HCT116 (cell line): ENCODE measurements around the gene LDLR. TPM values are rescaled to one million over a fixed set of nuclear protein-coding genes. Genes with fewer than 3 reads are reported as not detected.

Experiments
- ATAC-seq: fragments of 200-7000 bp; cut with Tn5 transposase; 2 replicates; pipeline ENCODE4 v1.9.1; 2020; ENCODE audit warnings: mild to moderate bottlenecking, moderate library complexity
- BruUV-seq: library from RNA; stranded (reverse); fragments of 400-500 nt; replicated peaks from 2 replicates; lab custom pipeline; 2021; lab: Mats Ljungman, UMichigan
- CTCF ChIA-PET: fragments of 300-600 bp; sonication (Branson Sonifier 250); formaldehyde crosslinking; loops from one replicate; lab custom pipeline; 2021; ENCODE audit warnings: antibody characterized with exemption; lab: Charles Lee
- POLR2A ChIA-PET: fragments of 300-600, 350-600 bp; sonication (Branson Sonifier 250); formaldehyde crosslinking; loops from one replicate; lab custom pipeline; 2021; ENCODE audit warnings: antibody characterized with exemption; lab: Charles Lee
- RAD21 ChIA-PET, 2 experiments: fragments of 300-600 bp; sonication (Branson Sonifier 250); formaldehyde crosslinking; loops; one replicate each; lab custom pipeline; 2023; ENCODE audit warnings: low total read pairs in 2 of 2; ENCODE audit not compliant: uncharacterized antibody in 2 of 2, unreplicated experiment in 2 of 2, low non-redundant PET in 1 of 2; lab: Charles Lee
- DNase-seq: peaks from one replicate; pipeline ENCODE4 v3.0.0-alpha.2; 2010; ENCODE audit warnings: low read depth, low spot score
- H2AFZ ChIP-seq: fragments of 200-600 bp; shearing (Covaris generic), sonication (generic); 2 replicates; pipeline ENCODE4 v1.6.1; 2017; ENCODE audit warnings: low read depth, mixed run types, mixed read lengths, antibody characterized with exemption, low read length; ENCODE audit not compliant: poor library complexity, severe bottlenecking
- H3K27ac ChIP-seq: 2 replicates; pipeline ENCODE4 v1.5.1; 2012; ENCODE audit warnings: low read depth, low read length
- H3K27me3 ChIP-seq: fragments of 200-600 bp; sonication (generic); 2 replicates; pipeline ENCODE4 v1.6.1; 2016; ENCODE audit warnings: mixed run types, low read length, mixed read lengths; ENCODE audit not compliant: insufficient read depth
- H3K36me3 ChIP-seq, 2 experiments: fragments of 200-500 bp in 1 of 2; fragments of 200-600 bp in 1 of 2; sonication (Bioruptor generic) in 1 of 2; sonication (generic) in 1 of 2; 2 replicates each; pipeline versions ENCODE4 v1.5.1 to v1.6.1; 2014 to 2016; ENCODE audit warnings: low read length in 2 of 2, inconsistent platforms in 1 of 2, mixed read lengths in 1 of 2, mixed run types in 1 of 2; ENCODE audit not compliant: insufficient read depth in 2 of 2, control insufficient read depth in 1 of 2
- H3K4me1 ChIP-seq, 2 experiments: fragments of 200-600 bp in 1 of 2; sonication (generic) in 1 of 2; 2 replicates each; pipeline versions ENCODE4 v1.5.1 to v1.6.1; 2012 to 2017; ENCODE audit warnings: low read length in 2 of 2, inconsistent platforms in 1 of 2, mild to moderate bottlenecking in 1 of 2, mixed read lengths in 1 of 2, mixed run types in 1 of 2, moderate library complexity in 1 of 2; ENCODE audit not compliant: insufficient read depth in 2 of 2, control insufficient read depth in 1 of 2
- H3K4me2 ChIP-seq: fragments of 200-600 bp; sonication (generic); 2 replicates; pipeline ENCODE4 v1.6.1; 2017; ENCODE audit warnings: mixed run types, low read length, mixed read lengths
- H3K4me3 ChIP-seq, 2 experiments: fragments of 200-600 bp in 1 of 2; sonication (generic) in 1 of 2; replicated peaks in 1 of 2; 2 replicates each; pipeline ENCODE4 v1.5.1; 2011 to 2016; ENCODE audit warnings: low read length in 2 of 2, control low read depth in 1 of 2, low read depth in 1 of 2, mild to moderate bottlenecking in 1 of 2, mixed read lengths in 1 of 2, mixed run types in 1 of 2
- H3K79me2 ChIP-seq: fragments of 200-600 bp; sonication (generic); 2 replicates; pipeline ENCODE4 v1.6.1; 2017; ENCODE audit warnings: mild to moderate bottlenecking, mixed run types, low read length, moderate library complexity, mixed read lengths; ENCODE audit not compliant: insufficient read depth
- H3K9ac ChIP-seq: fragments of 200-600 bp; sonication (generic); 2 replicates; pipeline ENCODE4 v1.6.1; 2016; ENCODE audit warnings: low read length, mixed read lengths
- H3K9me2 ChIP-seq: fragments of 200-600 bp; sonication (generic), shearing (Covaris generic); 2 replicates; pipeline ENCODE4 v1.6.1; 2017; ENCODE audit warnings: mixed run types, mild to moderate bottlenecking, moderate library complexity; ENCODE audit not compliant: insufficient read depth
- H3K9me3 ChIP-seq, 2 experiments: fragments of 200-500 bp in 1 of 2; fragments of 200-600 bp in 1 of 2; sonication (Bioruptor generic) in 1 of 2; sonication (generic) in 1 of 2; 2 replicates each; pipeline ENCODE4 v1.6.1; 2014 to 2017; ENCODE audit warnings: low read length in 2 of 2, mixed read lengths in 2 of 2, inconsistent platforms in 1 of 2, low read depth in 1 of 2, mild to moderate bottlenecking in 1 of 2, mixed run types in 1 of 2, moderate library complexity in 1 of 2; ENCODE audit not compliant: control insufficient read depth in 1 of 2, insufficient read depth in 1 of 2
- H4K20me1 ChIP-seq: fragments of 200-600 bp; sonication (generic), shearing (Covaris generic); 2 replicates; pipeline ENCODE4 v1.6.1; 2017; ENCODE audit warnings: mixed run types, mild to moderate bottlenecking, moderate library complexity; ENCODE audit not compliant: insufficient read depth
- EGR1 ChIP-seq: IDR thresholded peaks from 2 replicates; pipeline ENCODE4 v1.6.1; 2012; ENCODE audit warnings: low read depth
- ELF1 ChIP-seq: IDR thresholded peaks from 2 replicates; pipeline ENCODE4 v1.6.1; 2012; ENCODE audit warnings: low read depth, borderline replicate concordance
- EZH2 ChIP-seq: fragments of 200-600 bp; sonication (generic); IDR thresholded peaks from 2 replicates; pipeline ENCODE4 v1.6.1; 2017; ENCODE audit warnings: antibody characterized with exemption, mixed run types
- JUND ChIP-seq: IDR thresholded peaks from 2 replicates; pipeline ENCODE4 v1.6.1; 2012
- MAX ChIP-seq: IDR thresholded peaks from 2 replicates; pipeline ENCODE4 v1.6.1; 2012
- POLR2AphosphoS5 ChIP-seq: IDR thresholded peaks from 2 replicates; pipeline ENCODE4 v1.6.1; 2011; ENCODE audit warnings: mild to moderate bottlenecking, low read depth, low read length, moderate library complexity
- REST ChIP-seq: IDR thresholded peaks from 2 replicates; pipeline ENCODE4 v1.6.1; 2012; ENCODE audit warnings: low read depth
- SP1 ChIP-seq: IDR thresholded peaks from 2 replicates; pipeline ENCODE4 v1.6.1; 2012; ENCODE audit warnings: low read depth
- SRF ChIP-seq: IDR thresholded peaks from 2 replicates; pipeline ENCODE4 v1.6.1; 2012; ENCODE audit warnings: low read depth
- ZBTB33 ChIP-seq: IDR thresholded peaks from 2 replicates; pipeline ENCODE4 v1.6.1; 2011; ENCODE audit warnings: mild to moderate bottlenecking, low read length, moderate library complexity; ENCODE audit not compliant: insufficient replicate concordance; ENCODE audit errors: extremely low read depth
- ZFX ChIP-seq: fragments of 450-650 bp; IDR thresholded peaks from 2 replicates; pipeline ENCODE4 v1.6.1; 2017
- ZNF274 ChIP-seq: fragments of 200-500 bp; sonication (Bioruptor generic); IDR thresholded peaks from 2 replicates; pipeline ENCODE4 v1.6.1; 2014; ENCODE audit warnings: mild to moderate bottlenecking, low read depth, low read length, inconsistent platforms
- intact Hi-C: fragments of 100-400 bp; cut with micrococcal nuclease; formaldehyde crosslinking; loops from 2 replicates; pipeline ENCODE4 v1.10.0; 2022
- total RNA-seq: library from RNA; stranded (reverse); gene quantifications from one replicate; pipeline ENCODE4 v1.2.1, GENCODE V29; 2021; ENCODE audit not compliant: unreplicated experiment

LDLR gene
- total RNA-seq, 1 experiment from 2014 or later: 92.4 TPM

- intact Hi-C loops: no loop called here
Measured at GRCh38 chr19:11079999-11080398, 9.3 kb upstream of the LDLR start.

GRCh38 chr19:11087870-11088505 is 1.3 kb upstream of the LDLR start:
- DNase-seq (no peak), ATAC-seq (no peak)
- Histone ChIP-seq H3K27me3 (no peaks in the 10 kb centered on the region), H3K36me3 (peaks cover 0 to 6% of the 10 kb centered on the region in 2 experiments; a peak in 2 of 4 replicates), H3K9ac (peak overlapping the region; percentile 99), H3K27ac (peak overlapping the region; percentile 80), H3K9me2 (no peaks in the 10 kb centered on the region), H3K79me2 (peaks cover 34% of the 10 kb centered on the region), H3K4me3 (peak overlapping the region in 1 of 2 experiments; percentile 97; a peak in 2 of 4 replicates), H3K4me1 (peaks cover 73 to 81% of the 10 kb centered on the region in 2 experiments), H3K4me2 (peak overlapping the region; percentile 97), H4K20me1 (no peaks in the 10 kb centered on the region), H3K9me3 (no peaks in the 10 kb centered on the region), H2AFZ (no peak overlapping the region)
- ChIA-PET CTCF (no interaction called here), RAD21 (interaction anchor here in 1 of 2 experiments (0.9 kb wide), 1 partner anchor 52 kb away, joined by 3 read pairs; no protein-coding TSS in a partner anchor), POLR2A (interaction anchor here (1.1 kb wide), 1 partner anchor 21 kb away, joined by 3 read pairs; no protein-coding TSS in a partner anchor)
- intact Hi-C loops: no loop called here
- no TSS peak for BruUV-seq
- TF ChIP-seq SP1: no peak
- no peak for TF ChIP-seq JUND
- no peak for TF ChIP-seq ELF1
- TF ChIP-seq ZNF274: no peak
- no peak for TF ChIP-seq ZFX
- TF ChIP-seq ZBTB33: no peak
- TF ChIP-seq REST: no peak
- no peak for TF ChIP-seq EZH2
- no peak for TF ChIP-seq EGR1
- no peak for TF ChIP-seq MAX
- TF ChIP-seq SRF: no peak

More at GRCh38 chr19:11079999-11080398, 9.3 kb upstream of the LDLR start:
- no peak overlapping the region for H3K4me2 ChIP-seq
- no peak overlapping the region for H3K27ac ChIP-seq
- H2AFZ ChIP-seq: no peak overlapping the region
- TF ChIP-seq POLR2AphosphoS5: no peak
- no peak for ATAC-seq
- no peaks in the 10 kb centered on the region for H3K27me3 ChIP-seq
- H3K9me3 ChIP-seq: no peaks in the 10 kb centered on the region
- no peaks in the 10 kb centered on the region for H3K36me3 ChIP-seq
- peaks cover 14 to 15% of the 10 kb centered on the region in 2 experiments for H3K4me1 ChIP-seq
- H3K9ac ChIP-seq: no peak overlapping the region
- no peaks in the 10 kb centered on the region for H3K9me2 ChIP-seq
- no peak for DNase-seq
- no peaks in the 10 kb centered on the region for H3K79me2 ChIP-seq
- no TSS peak for BruUV-seq
- no peak overlapping the region for H3K4me3 ChIP-seq
- ChIA-PET RAD21 (no interaction called here), CTCF (no interaction called here), POLR2A (no interaction called here)
- H4K20me1 ChIP-seq: no peaks in the 10 kb centered on the region
